NCI-H1417 (cell line): ENCODE data around the gene TAF11L6.
A peak's percentile ranks its signal among the peaks of the same experiment; 100 is the strongest.
"Not testable (repeated sequence)": the region's sequence is repeated elsewhere in the genome, so short reads cannot be mapped to it uniquely, and the experiment has no call there.

Experiments
- DNase-seq, 3 experiments: peaks; one replicate each; lab custom pipeline; 2025; lab: John Stamatoyannopoulos, UW

Gene TAF11L6

DNA sequence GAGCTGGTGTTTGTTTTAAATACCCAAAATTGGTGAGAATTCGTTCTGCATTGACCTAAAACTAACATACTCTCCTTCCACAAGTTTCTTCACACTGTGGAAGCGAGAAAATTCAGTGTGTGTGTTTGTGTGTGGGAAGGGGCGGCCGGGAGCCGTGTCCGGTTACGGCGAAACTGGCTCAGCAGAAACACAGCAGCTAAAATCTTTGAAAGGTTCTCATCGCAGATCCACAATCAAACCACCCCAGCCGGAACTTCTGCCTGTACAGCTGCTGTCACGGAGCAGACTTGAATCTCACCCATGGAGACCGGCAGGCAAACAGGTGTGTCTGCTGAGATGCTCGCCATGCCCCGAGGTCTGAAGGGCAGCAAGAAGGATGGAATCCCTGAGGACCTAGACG is at the start of gene TAF11L6:
TAF11L6 (plus strand) TSS at position 301 of the 400 bp plus-strand sequence.
- not testable (repeated sequence) for DNase-seq

DNA sequence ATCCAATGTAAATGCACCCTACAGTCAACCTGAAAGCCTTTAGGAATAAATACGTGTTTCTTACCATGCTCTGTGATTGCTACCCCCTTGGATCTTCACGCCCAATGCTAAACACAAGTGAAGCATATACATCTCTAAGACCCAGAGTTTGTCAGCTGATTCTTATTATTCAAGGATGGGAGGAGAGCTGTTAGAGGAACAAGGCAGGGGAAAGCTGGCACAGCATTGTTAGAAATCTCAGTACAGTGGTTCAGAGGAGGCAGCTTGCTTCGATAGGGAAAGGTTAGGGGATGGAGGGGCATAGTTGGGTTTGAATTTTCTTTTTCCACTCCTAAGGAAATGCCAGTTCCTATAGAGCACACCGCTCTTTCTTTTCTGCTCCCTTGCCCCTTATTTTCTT is 47.1 kb upstream of the TAF11L6 start:
- peak in 1 of 3 experiments; percentile 18 for DNase-seq

DNA sequence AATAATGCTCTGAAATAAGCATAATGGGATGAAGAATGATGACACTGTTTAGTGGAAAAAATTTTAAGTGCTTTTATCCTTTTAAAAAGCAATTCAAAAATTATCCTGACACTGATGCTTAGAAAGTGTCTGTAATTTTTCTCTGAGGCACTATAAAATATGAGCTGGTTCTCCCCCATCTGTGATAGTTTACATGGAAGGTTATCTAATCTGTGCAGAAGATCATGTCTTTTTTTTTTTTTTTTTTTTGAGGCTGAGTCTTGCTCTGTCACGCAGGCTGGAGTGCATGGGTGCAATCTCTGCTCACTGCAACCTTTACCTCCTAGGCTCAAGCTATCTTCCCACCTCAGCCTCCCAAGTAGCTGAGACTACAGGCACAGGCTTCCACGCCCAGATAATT is 45.7 kb upstream of the TAF11L6 start:
- DNase-seq = no peak

DNA sequence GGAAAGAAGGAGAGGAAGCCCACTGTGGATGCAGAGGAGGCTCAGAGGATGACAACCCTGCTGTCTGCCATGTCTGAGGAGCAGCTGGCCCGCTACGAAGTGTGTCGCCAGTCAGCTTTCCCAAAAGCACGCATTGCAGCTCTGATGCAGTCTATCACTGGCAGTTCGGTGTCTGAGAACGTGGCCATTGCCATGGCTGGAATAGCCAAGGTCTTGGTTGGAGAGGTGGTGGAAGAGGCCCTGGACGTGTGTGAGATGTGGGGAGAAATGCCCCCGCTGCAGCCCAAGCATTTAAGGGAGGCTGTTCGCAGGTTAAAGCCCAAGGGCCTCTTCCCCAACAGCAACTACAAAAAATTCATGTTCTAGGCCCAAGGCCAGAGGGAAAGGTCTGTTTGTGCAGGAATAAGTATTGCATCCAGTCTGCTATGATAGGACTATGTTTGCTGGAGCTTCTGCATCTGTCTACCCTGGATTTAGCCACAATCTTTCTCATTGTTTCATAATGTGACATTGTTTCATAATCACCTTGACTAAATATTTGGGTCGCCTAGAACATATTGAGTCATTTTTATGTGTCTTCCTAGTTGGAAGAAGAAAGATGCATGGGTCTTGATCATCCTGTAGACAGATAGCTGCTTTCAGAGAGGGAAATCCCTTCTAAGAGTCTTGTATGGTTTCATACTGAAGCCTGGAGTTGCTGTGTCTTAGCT is 41.9 kb upstream of the TAF11L6 start:
- not testable (repeated sequence) for DNase-seq

DNA sequence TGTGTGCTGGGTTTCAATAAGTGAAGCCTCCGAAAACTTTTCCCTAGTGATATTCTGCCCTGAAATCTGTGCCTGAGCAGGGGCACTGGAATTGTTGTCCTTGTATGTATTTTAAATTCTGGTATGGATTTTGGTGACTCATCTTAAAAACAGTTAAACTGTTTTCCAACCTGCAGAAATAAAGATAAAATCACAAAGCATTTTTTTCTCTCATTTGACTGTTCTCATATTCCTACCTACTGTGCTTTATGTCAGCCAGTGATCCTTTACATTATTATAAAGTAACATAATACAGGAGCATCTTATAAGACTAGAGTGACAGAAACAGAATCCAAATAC is 41.3 kb upstream of the TAF11L6 start:
- no peak for DNase-seq

DNA sequence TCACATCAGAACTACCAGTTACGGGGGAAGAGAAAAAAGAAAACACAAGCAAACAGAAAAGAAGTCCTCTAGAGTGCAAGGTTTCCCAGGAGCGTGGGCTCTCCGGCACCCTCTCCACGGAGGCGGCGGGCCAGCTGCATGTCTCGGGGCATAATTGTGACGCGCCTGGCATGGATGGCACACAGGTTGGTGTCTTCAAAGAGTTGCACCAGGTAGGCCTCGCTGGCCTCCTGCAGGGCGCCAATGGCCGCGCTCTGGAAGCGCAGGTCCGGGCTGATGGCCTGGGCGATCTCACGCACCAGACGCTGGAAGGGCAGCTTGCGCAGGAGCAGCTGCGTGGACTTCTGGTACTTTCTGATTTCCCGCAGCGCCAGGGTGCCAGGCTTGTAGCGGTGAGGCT is 37.2 kb upstream of the TAF11L6 start:
- not testable (repeated sequence) for DNase-seq

DNA sequence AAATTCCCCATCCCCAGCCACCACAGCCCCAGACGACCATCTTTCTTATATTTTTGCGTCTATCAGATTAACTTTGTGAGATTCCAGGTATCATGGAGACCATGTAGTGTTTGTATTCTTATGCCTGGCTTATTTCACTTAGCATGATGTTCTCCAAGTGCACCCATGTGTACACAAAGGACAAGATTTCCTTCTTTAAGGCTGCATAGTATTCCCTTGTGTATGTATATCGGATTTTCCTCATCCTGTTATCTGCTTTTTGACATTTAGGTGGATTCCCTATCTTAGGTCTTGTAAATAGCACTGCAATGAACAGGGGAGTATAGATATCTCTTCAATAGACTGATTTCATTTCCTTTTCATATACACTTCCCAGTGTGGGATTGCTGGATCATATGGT is 35.7 kb upstream of the TAF11L6 start:
- no peak for DNase-seq

DNA sequence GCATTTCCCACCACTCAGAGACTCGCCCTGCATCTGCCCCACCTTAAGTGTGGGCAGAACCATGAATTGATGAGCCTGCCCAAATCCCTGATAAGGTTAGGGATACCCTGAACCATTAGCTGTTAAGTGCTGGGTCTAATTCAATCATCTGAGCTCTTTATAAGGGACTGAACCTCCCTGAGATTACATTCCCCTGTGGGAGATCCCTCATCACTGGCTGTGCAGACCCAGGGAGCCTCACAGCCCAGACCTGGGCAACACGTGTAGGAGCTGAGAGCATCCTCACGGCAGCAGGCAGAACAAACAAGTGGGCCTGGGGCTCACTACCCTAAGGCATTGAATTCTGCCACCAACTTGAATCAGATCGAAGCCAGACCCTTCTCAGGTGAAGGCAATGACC is 31.0 kb upstream of the TAF11L6 start:
- DNase-seq = no peak

DNA sequence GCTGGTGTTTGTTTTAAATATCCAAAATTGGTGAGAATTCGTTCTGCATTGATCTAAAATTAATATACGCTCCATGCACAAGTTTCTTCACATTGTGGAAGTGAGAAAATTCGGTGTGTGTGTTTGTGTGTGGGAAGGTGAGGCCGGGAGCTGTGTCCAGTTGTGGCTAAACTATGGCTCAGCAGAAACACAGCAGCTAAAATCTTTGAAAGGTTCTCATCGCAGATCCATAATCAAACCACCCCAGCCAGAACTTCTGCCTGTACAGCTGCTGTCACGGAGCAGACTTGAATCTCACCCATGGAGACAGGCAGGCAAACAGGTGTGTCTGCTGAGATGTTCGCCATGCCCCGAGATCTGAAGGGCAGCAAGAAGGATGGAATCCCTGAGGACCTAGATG is 30.5 kb upstream of the TAF11L6 start, which contains the start of gene TAF11L2:
TAF11L2 (plus strand) TSS at position 301 of the 400 bp plus-strand sequence.
- DNase-seq = not testable (repeated sequence)

DNA sequence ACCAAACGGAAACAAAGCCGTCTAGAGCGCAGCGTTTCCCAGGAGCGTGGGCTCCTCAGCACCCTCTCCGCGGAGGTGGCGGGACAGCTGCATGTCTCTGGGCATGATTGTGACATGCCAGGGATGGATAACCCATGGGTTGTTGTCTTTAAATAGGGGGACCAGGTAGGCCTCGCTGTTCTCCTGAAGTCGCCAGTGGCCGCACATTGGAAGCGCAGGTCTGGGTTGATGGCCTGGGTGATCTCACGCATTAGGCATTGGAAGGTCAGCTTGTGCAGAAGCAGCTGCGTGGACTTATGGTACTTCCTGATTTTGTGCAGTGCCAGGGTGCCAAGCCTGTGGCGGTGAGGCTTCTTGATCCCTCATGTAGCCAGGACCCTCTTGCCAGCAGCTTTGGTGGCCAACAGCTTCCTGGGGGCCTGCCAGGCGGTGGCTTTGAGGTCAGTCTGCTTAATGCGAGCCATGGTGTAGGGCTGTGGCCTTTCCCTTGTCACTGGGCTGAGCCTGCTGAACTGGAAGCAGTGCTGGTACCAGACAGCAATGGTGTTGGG is 16.6 kb upstream of the TAF11L6 start:
- no peak for DNase-seq

DNA sequence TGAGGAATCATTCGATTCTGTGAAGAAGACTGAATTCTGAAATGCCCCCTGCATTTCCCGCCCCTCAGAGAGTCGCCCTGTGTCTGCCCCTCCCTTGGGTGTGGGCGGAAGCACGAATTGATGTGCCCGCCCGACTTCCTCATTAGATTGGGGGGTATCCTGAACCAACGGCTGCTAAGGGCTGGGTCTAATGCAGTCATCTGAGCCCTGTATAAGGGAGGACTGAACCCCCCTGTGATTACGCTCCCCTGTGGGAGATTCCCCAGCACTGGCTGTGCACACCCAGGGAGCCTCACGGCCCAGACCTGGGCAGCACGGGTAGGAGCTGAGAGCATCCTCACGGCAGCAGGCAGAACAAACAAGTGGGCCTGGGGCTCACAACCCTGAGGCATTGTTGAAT is 10.9 kb upstream of the TAF11L6 start:
- not testable (repeated sequence) for DNase-seq

DNA sequence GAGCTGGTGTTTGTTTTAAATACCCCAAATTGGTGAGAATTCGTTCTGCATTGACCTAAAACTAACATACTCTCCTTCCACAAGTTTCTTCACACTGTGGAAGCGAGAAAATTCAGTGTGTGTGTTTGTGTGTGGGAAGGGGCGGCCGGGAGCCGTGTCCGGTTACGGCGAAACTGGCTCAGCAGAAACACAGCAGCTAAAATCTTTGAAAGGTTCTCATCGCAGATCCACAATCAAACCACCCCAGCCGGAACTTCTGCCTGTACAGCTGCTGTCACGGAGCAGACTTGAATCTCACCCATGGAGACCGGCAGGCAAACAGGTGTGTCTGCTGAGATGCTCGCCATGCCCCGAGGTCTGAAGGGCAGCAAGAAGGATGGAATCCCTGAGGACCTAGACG is 10.4 kb upstream of the TAF11L6 start, which contains the start of gene TAF11L3:
TAF11L3 (plus strand) TSS at position 301 of the 400 bp plus-strand sequence.
- not testable (repeated sequence) for DNase-seq

DNA sequence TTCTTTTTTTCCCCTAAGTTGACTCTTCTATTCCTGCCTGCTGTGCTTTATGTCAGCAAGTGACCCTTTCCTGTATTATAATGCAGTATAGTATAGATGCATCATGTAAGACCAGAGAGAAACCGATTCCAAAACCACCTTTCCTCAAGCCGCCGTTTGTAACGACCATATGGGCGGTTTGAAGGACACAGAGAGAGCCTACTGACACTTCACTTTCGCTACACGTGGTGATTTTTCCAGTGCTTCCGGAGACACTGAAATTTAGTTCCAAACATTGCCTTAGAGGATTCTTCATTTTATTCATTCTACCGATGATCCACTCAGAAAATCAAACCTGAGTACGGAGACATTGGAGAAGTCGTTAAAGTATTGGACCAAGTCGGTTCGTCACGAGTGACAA is 9.0 kb upstream of the TAF11L6 start:
- not testable (repeated sequence) for DNase-seq

DNA sequence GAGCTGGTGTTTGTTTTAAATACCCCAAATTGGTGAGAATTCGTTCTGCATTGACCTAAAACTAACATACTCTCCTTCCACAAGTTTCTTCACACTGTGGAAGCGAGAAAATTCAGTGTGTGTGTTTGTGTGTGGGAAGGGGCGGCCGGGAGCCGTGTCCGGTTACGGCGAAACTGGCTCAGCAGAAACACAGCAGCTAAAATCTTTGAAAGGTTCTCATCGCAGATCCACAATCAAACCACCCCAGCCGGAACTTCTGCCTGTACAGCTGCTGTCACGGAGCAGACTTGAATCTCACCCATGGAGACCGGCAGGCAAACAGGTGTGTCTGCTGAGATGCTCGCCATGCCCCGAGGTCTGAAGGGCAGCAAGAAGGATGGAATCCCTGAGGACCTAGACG is 7.0 kb upstream of the TAF11L6 start, which contains the start of gene TAF11L4:
TAF11L4 (plus strand) TSS at position 301 of the 400 bp plus-strand sequence.
- DNase-seq = not testable (repeated sequence)

DNA sequence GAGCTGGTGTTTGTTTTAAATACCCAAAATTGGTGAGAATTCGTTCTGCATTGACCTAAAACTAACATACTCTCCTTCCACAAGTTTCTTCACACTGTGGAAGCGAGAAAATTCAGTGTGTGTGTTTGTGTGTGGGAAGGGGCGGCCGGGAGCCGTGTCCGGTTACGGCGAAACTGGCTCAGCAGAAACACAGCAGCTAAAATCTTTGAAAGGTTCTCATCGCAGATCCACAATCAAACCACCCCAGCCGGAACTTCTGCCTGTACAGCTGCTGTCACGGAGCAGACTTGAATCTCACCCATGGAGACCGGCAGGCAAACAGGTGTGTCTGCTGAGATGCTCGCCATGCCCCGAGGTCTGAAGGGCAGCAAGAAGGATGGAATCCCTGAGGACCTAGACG is 3.5 kb upstream of the TAF11L6 start, which contains the start of gene TAF11L5:
TAF11L5 (plus strand) TSS at position 301 of the 400 bp plus-strand sequence.
- DNase-seq = not testable (repeated sequence)

DNA sequence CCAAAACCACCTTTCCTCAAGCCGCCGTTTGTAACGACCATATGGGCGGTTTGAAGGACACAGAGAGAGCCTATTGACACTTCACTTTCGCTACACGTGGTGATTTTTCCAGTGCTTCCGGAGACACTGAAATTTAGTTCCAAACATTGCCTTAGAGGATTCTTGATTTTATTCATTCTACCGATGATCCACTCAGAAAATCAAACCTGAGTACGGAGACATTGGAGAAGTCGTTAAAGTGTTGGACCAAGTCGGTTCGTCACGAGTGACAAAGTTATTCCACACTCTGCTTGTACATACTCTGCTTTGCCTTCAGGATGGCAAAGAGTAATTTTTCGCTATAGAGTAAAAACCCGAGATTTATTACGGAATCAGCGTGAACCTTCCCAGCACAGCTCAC is 2.0 kb upstream of the TAF11L6 start:
- not testable (repeated sequence) for DNase-seq
